ENCODE measurements around the gene NAT10. TPM values are rescaled to one million over a fixed set of nuclear protein-coding genes. Genes with fewer than 3 reads are reported as not detected.
A peak's percentile ranks its signal among the peaks of the same experiment; 100 is the strongest.

Gene NAT10
- total RNA-seq, 1 experiment from 2014 or later, result 103 TPM

DNA sequence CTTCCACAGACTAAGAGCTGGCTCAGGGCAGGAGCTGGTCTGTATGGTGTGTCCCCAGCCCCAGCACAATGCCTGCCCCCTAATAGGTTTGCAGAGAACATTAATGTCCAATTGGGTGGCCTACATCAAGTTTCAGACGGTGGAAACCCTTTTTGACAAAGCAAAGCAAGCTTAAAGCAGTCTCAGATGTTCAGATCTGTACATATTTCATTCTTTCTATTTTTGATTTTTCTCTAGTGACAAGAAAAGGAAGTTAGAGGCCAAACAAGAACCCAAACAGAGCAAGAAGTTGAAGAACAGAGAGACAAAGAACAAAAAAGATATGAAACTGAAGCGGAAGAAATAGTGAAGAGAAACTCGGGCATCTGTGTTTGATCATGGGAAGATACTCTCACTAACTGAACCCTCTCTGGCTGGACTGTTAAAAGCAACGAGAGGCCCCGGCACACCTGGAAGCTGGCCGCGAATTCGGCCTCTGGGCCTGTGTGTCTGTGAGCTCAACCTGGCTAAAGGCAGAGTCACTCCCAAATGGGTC lies 40.5 kb downstream of the NAT10 start:
- Histone ChIP-seq H4K5ac (ENCODE audit: insufficient read length, low read depth, low read length) (no peak overlapping the region), H3K4me2 (ENCODE audit: insufficient read depth, insufficient read length, low read length) (no peak overlapping the region), H3K4me1 (ENCODE audit: insufficient read depth, low read length) (no peaks in the 10 kb centered on the region), H3K18ac (ENCODE audit: insufficient read length, low read depth, low read length) (no peak overlapping the region), H3K4ac (ENCODE audit: low read depth, low read length) (no peak overlapping the region), H3K27ac (ENCODE audit: insufficient read length, low read depth, low read length) (no peak overlapping the region), H3K9ac (ENCODE audit: extremely low read depth, insufficient read length, low read length) (no peak overlapping the region), H4K91ac (ENCODE audit: insufficient read length, low read depth, low read length) (no peak overlapping the region), H2BK20ac (ENCODE audit: low read depth, low read length, poor library complexity, severe bottlenecking) (no peak overlapping the region), H4K20me1 (ENCODE audit: control insufficient read depth, insufficient read depth, insufficient read length) (no peaks in the 10 kb centered on the region), H2BK12ac (ENCODE audit: insufficient read length, low read depth, low read length) (no peak overlapping the region), H3K27me3 (ENCODE audit: insufficient read depth, low read length) (no peaks in the 10 kb centered on the region), H2AFZ (ENCODE audit: low read length) (no peak overlapping the region), H3K23ac (ENCODE audit: insufficient read length, low read depth, low read length) (no peak overlapping the region), H2AK5ac (ENCODE audit: insufficient read length, low read length) (no peak overlapping the region), H3K23me2 (ENCODE audit: insufficient read length, low read depth, low read length, poor library complexity, severe bottlenecking) (no peaks in the 10 kb centered on the region), H3K56ac (ENCODE audit: insufficient read length, low read depth, low read length) (no peak overlapping the region), H2BK15ac (ENCODE audit: low read depth, low read length) (no peak overlapping the region), H3T11ph (ENCODE audit: low read length) (no peak overlapping the region), H3K79me2 (ENCODE audit: insufficient read depth, low read length) (no peaks in the 10 kb centered on the region), H4K8ac (replicated peaks; ENCODE audit: insufficient read length, low read depth, low read length) (no peak overlapping the region), H2BK5ac (ENCODE audit: insufficient read length, low read length) (no peak overlapping the region), H3K79me1 (ENCODE audit: insufficient read depth, low read depth, low read length, poor library complexity, severe bottlenecking) (no peaks in the 10 kb centered on the region), H2BK120ac (ENCODE audit: low read depth, low read length, poor library complexity, severe bottlenecking) (no peak overlapping the region), H3K14ac (ENCODE audit: insufficient read depth, low read length) (no peak overlapping the region), H3K9me3 (ENCODE audit: control insufficient read depth, low read depth, low read length) (no peaks in the 10 kb centered on the region)
- no peak overlapping the region for H3K4me3 Mint-ChIP-seq
- DNase-seq, result no peak
- H3K4me1 Mint-ChIP-seq, result no peaks in the 10 kb centered on the region
- H3K27ac Mint-ChIP-seq, result peak overlapping the region in 1 of 3 experiments; percentile 46; a peak in 1 of 7 replicates
- TF ChIP-seq, protein P1, sequence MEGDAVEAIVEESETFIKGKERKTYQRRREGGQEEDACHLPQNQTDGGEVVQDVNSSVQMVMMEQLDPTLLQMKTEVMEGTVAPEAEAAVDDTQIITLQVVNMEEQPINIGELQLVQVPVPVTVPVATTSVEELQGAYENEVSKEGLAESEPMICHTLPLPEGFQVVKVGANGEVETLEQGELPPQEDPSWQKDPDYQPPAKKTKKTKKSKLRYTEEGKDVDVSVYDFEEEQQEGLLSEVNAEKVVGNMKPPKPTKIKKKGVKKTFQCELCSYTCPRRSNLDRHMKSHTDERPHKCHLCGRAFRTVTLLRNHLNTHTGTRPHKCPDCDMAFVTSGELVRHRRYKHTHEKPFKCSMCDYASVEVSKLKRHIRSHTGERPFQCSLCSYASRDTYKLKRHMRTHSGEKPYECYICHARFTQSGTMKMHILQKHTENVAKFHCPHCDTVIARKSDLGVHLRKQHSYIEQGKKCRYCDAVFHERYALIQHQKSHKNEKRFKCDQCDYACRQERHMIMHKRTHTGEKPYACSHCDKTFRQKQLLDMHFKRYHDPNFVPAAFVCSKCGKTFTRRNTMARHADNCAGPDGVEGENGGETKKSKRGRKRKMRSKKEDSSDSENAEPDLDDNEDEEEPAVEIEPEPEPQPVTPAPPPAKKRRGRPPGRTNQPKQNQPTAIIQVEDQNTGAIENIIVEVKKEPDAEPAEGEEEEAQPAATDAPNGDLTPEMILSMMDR (conservative IDR thresholded peaks at IDR 0.05), result no peak
- no peaks in the 10 kb centered on the region for H3K27me3 Mint-ChIP-seq (ENCODE audit: low read depth)
- H3K36me3 Mint-ChIP-seq (ENCODE audit: insufficient read depth in 1 of 3, low read depth in 3 of 3), result peaks cover 47 to 78% (median 74%) of the 10 kb centered on the region in 3 experiments; a peak in 6 of 7 replicates
- H3K9me3 Mint-ChIP-seq, result no peaks in the 10 kb centered on the region
- WGBS (ENCODE audit: extremely low coverage, insufficient read length, low lambda C conversion rate), result no CpG with 5 or more reads among the region's 8 CpGs

Measured in H9 (cell line).